SJSA1 (cell line): Measurements from ENCODE around the gene PBLD. TPM values are rescaled to one million over a fixed set of nuclear protein-coding genes. Genes with fewer than 3 reads are reported as not detected.
"Not testable (repeated sequence)": the region's sequence is repeated elsewhere in the genome, so short reads cannot be mapped to it uniquely, and the experiment has no call there.

Source experiments
- DNase-seq, 2 experiments: peaks; one replicate each; pipeline ENCODE4 v3.0.0-alpha.2; 2015 to 2020; ENCODE audit warnings: low spot score in 2 of 2, low read depth in 1 of 2
- H3K27ac ChIP-seq: fragments of 250-450 bp; sonication (Bioruptor Pico); 2 replicates; pipeline ENCODE4 v1.5.1; 2020; ENCODE audit warnings: mild to moderate bottlenecking, moderate library complexity
- H3K27me3 ChIP-seq: fragments of 250-450 bp; sonication (Bioruptor Pico); replicated peaks from 2 replicates; pipeline ENCODE4 v1.5.1; 2020; ENCODE audit warnings: mild to moderate bottlenecking, moderate library complexity
- H3K36me3 ChIP-seq: fragments of 250-450 bp; sonication (Bioruptor Pico); 2 replicates; pipeline ENCODE4 v1.5.1; 2020; ENCODE audit warnings: mild to moderate bottlenecking
- H3K4me1 ChIP-seq: fragments of 250-450 bp; sonication (Bioruptor Pico); replicated peaks from 2 replicates; pipeline ENCODE4 v1.6.1; 2021; ENCODE audit warnings: mild to moderate bottlenecking
- H3K4me3 ChIP-seq: fragments of 250-450 bp; sonication (Bioruptor Pico); 2 replicates; pipeline ENCODE4 v1.5.1; 2020; ENCODE audit warnings: mild to moderate bottlenecking
- H3K9me3 ChIP-seq: fragments of 250-450 bp; sonication (Bioruptor Pico); replicated peaks from 2 replicates; pipeline ENCODE4 v1.5.1; 2020; ENCODE audit warnings: mild to moderate bottlenecking
- total RNA-seq: library from RNA; depleted of rRNA; stranded (reverse); fragments of >200 nt; shearing (Covaris generic); gene quantifications from 2 replicates; pipeline ENCODE4 v1.2.3, GENCODE V29; 2014; rRNA removed

PBLD gene
- total RNA-seq, 1 experiment from 2014 or later, result 3.3 TPM

GRCh38 chr10:68249297-68249696 is 83.4 kb downstream of the PBLD start:
- no peaks in the 10 kb centered on the region for H3K4me1 ChIP-seq
- H3K27me3 ChIP-seq, result peaks cover 9% of the 10 kb centered on the region; the same call in 1 of the 2 replicates
- no peaks in the 10 kb centered on the region for H3K9me3 ChIP-seq
- no peaks in the 10 kb centered on the region for H3K36me3 ChIP-seq
- DNase-seq, result no peak
- no peak overlapping the region for H3K4me3 ChIP-seq
- H3K27ac ChIP-seq, result no peak overlapping the region

GRCh38 chr10:68247931-68248330 is 84.8 kb downstream of the PBLD start:
- no peaks in the 10 kb centered on the region for H3K36me3 ChIP-seq
- H3K27me3 ChIP-seq, result 0 out of 2 replicates have a peak, but pooled peaks cover 5% of the 10 kb centered on the region
- H3K4me1 ChIP-seq, result no peaks in the 10 kb centered on the region
- H3K9me3 ChIP-seq, result no peaks in the 10 kb centered on the region
- DNase-seq, result no peak
- no peak overlapping the region for H3K27ac ChIP-seq
- H3K4me3 ChIP-seq, result no peak overlapping the region

- not testable (repeated sequence) for H3K27ac ChIP-seq, H3K27me3 ChIP-seq, DNase-seq, H3K4me3 ChIP-seq, H3K9me3 ChIP-seq, H3K36me3 ChIP-seq, H3K4me1 ChIP-seq
Measured at GRCh38 chr10:68246397-68246796, 86.3 kb downstream of the PBLD start.

GRCh38 chr10:68242051-68242450 is 90.7 kb downstream of the PBLD start:
- Histone ChIP-seq H3K36me3 (no peaks in the 10 kb centered on the region), H3K9me3 (no peaks in the 10 kb centered on the region), H3K27me3 (no peaks in the 10 kb centered on the region; the same call in 1 of the 2 replicates), H3K4me3 (no peak overlapping the region), H3K27ac (no peak overlapping the region), H3K4me1 (no peaks in the 10 kb centered on the region)
- no peak for DNase-seq

GRCh38 chr10:68239596-68240150 is 93.1 kb downstream of the PBLD start:
- Histone ChIP-seq H3K9me3 (no peaks in the 10 kb centered on the region), H3K27ac (no peak overlapping the region), H3K36me3 (no peaks in the 10 kb centered on the region), H3K27me3 (no peaks in the 10 kb centered on the region; the same call in 1 of the 2 replicates), H3K4me3 (no peak overlapping the region), H3K4me1 (no peaks in the 10 kb centered on the region)
- peak in 1 of 2 experiments; percentile 59 for DNase-seq

GRCh38 chr10:68239069-68239468 is 93.7 kb downstream of the PBLD start:
- Histone ChIP-seq H3K9me3 (no peaks in the 10 kb centered on the region), H3K27me3 (no peaks in the 10 kb centered on the region; the same call in 1 of the 2 replicates), H3K36me3 (no peaks in the 10 kb centered on the region), H3K27ac (no peak overlapping the region), H3K4me3 (no peak overlapping the region), H3K4me1 (no peaks in the 10 kb centered on the region)
- no peak for DNase-seq

- Histone ChIP-seq H3K27ac (no peak overlapping the region), H3K4me1 (no peaks in the 10 kb centered on the region), H3K36me3 (no peaks in the 10 kb centered on the region), H3K9me3 (no peaks in the 10 kb centered on the region), H3K4me3 (no peak overlapping the region), H3K27me3 (no peaks in the 10 kb centered on the region; the same call in 1 of the 2 replicates)
- no peak for DNase-seq
Measured at GRCh38 chr10:68238371-68238770, 94.4 kb downstream of the PBLD start.

GRCh38 chr10:68237173-68237572 is 95.6 kb downstream of the PBLD start:
- H3K27me3 ChIP-seq, result peaks cover 6% of the 10 kb centered on the region
- DNase-seq, result no peak
- H3K27ac ChIP-seq, result no peak overlapping the region
- H3K4me1 ChIP-seq, result no peaks in the 10 kb centered on the region
- no peaks in the 10 kb centered on the region for H3K9me3 ChIP-seq
- no peak overlapping the region for H3K4me3 ChIP-seq
- no peaks in the 10 kb centered on the region for H3K36me3 ChIP-seq

GRCh38 chr10:68235581-68235980 is 97.1 kb downstream of the PBLD start:
- Histone ChIP-seq H3K4me3 (no peak overlapping the region), H3K4me1 (peaks cover 11% of the 10 kb centered on the region), H3K27me3 (peaks cover 13% of the 10 kb centered on the region), H3K27ac (no peak overlapping the region), H3K36me3 (no peaks in the 10 kb centered on the region), H3K9me3 (no peaks in the 10 kb centered on the region)
- DNase-seq, result no peak

- no peaks in the 10 kb centered on the region for H3K9me3 ChIP-seq
- no peak for DNase-seq
- no peaks in the 10 kb centered on the region for H3K36me3 ChIP-seq
- H3K27ac ChIP-seq, result no peak overlapping the region
- no peak overlapping the region for H3K4me3 ChIP-seq
- H3K4me1 ChIP-seq, result peaks cover 11% of the 10 kb centered on the region
- H3K27me3 ChIP-seq, result peaks cover 13% of the 10 kb centered on the region
Measured at GRCh38 chr10:68235111-68235510, 97.6 kb downstream of the PBLD start.

- DNase-seq, result no peak
- Histone ChIP-seq H3K4me1 (peaks cover 11% of the 10 kb centered on the region), H3K27me3 (peaks cover 22% of the 10 kb centered on the region)
Measured at GRCh38 chr10:68233046-68233445, 99.7 kb downstream of the PBLD start.

More at GRCh38 chr10:68233046-68233445, 99.7 kb downstream of the PBLD start:
- Histone ChIP-seq H3K9me3 (no peaks in the 10 kb centered on the region), H3K27ac (no peak overlapping the region), H3K36me3 (no peaks in the 10 kb centered on the region), H3K4me3 (no peak overlapping the region)

Other genes with a start within 250 kb of the PBLD start
- under 0.01 and 0.39 TPM in 2 replicates for gene MYPN, start 223.4 kb downstream of the PBLD start, total RNA-seq
- not detected in 2 replicates for gene ATOH7, start 100.8 kb downstream of the PBLD start, total RNA-seq
- 19.2 and 33.5 TPM in 2 replicates for gene HNRNPH3, start 864 bp downstream of the PBLD start, total RNA-seq
- 21.4 and 21.8 TPM in 2 replicates for gene RUFY2, start 74.3 kb upstream of the PBLD start, total RNA-seq
- 23.9 and 49.9 TPM in 2 replicates for gene DNA2, start 139.0 kb upstream of the PBLD start, total RNA-seq
- gene SLC25A16, start 194.6 kb upstream of the PBLD start, total RNA-seq, result 9.3 and 21.0 TPM in 2 replicates
- gene TET1, start 227.4 kb upstream of the PBLD start, total RNA-seq, result 1.9 and 4.4 TPM in 2 replicates